Ishikawa (cell line): ENCODE data around the gene CADM3.

Experiments
- CEBPB ChIP-seq: IDR thresholded peaks from 2 replicates; pipeline ENCODE4 v1.6.1; 2012
- CREB1 ChIP-seq: IDR thresholded peaks from 2 replicates; pipeline ENCODE4 v1.6.1; 2012; ENCODE audit warnings: low read depth
- EGR1 ChIP-seq: IDR thresholded peaks from 2 replicates; pipeline ENCODE4 v1.6.1; 2012
- EP300 ChIP-seq: IDR thresholded peaks from 2 replicates; pipeline ENCODE4 v1.6.1; 2012; ENCODE audit warnings: borderline replicate concordance
- FOXM1 ChIP-seq: IDR thresholded peaks from 2 replicates; pipeline ENCODE4 v1.6.1; 2012; ENCODE audit warnings: low read depth, borderline replicate concordance
- NFIC ChIP-seq: IDR thresholded peaks from 2 replicates; pipeline ENCODE4 v1.6.1; 2012
- RAD21 ChIP-seq: IDR thresholded peaks from 2 replicates; pipeline ENCODE4 v1.6.1; 2012; ENCODE audit warnings: low read depth
- TAF1 ChIP-seq: IDR thresholded peaks from 2 replicates; pipeline ENCODE4 v1.6.1; 2012; ENCODE audit warnings: low read depth, mild to moderate bottlenecking
- TCF12 ChIP-seq: IDR thresholded peaks from 2 replicates; pipeline ENCODE4 v1.6.1; 2012; ENCODE audit warnings: low read depth
- TEAD4 ChIP-seq: IDR thresholded peaks from 2 replicates; pipeline ENCODE4 v1.6.1; 2012
- YY1 ChIP-seq: IDR thresholded peaks from 2 replicates; pipeline ENCODE4 v1.6.1; 2012; ENCODE audit warnings: low read depth
- ZBTB7A ChIP-seq: IDR thresholded peaks from 2 replicates; pipeline ENCODE4 v1.6.1; 2012; ENCODE audit warnings: low read depth
- TF ChIP-seq, protein P1 (sequence below): IDR thresholded peaks from 2 replicates; pipeline ENCODE4 v1.6.1; 2012
- TF ChIP-seq, protein P2 (sequence below): IDR thresholded peaks from 2 replicates; pipeline ENCODE4 v1.6.1; 2012
- TF ChIP-seq, protein P3 (sequence below): IDR thresholded peaks from 2 replicates; pipeline ENCODE4 v1.6.1; 2012; ENCODE audit warnings: low read depth, mild to moderate bottlenecking

CADM3 gene

DNA sequence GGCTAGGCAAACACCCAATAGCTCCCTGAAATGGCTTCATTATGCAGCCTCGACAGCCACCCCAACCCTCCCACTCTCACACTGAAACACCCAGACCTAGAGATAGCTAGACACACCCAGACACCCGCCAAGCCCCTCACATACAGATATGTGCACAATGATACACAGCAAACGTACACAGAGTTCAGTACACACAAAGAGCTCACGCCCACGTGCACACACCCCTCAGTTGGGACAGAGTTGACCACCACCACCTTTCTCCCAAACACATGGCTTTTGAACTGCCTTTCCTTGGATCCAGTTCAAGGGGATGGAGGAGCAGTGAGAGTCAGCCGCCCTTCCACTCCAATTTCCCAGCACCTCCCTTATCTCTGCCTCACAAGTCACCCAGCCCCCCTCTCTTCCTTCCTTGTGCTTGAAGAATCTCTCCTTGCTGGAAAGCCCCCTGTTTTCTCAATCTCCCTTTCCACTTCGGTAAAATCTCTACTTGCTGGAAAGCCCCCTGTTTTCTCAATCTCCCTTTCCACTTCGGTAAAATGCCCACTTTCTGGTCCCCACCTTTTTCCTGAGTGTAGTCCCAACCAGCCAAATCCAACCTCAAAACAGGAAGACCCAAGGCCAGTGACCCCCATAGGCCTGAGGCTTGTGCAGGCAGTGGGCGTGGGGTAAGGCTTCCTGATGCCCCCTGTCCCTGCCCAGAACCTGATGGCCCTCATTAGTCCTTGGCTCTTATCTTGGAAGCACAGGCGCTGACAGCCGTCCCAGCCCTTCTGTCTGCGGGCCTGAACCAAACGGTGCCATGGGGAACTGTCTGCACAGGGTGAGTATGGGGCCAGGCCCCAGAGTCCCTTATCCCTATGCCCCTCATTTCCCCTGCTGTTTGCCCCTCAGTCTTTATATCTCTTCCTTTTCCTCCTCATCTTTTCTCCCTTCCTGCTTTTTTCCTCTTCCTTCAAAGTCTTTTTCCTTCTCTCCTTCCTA is 33.0 kb downstream of the CADM3 start, which contains the start of gene ACKR1:
ACKR1 (plus strand) TSS at position 715 of the 981 bp plus-strand sequence; CDS start at position 800, 85 bp downstream.
- no peak for TF ChIP-seq CEBPB
- no peak for TF ChIP-seq ZBTB7A

DNA sequence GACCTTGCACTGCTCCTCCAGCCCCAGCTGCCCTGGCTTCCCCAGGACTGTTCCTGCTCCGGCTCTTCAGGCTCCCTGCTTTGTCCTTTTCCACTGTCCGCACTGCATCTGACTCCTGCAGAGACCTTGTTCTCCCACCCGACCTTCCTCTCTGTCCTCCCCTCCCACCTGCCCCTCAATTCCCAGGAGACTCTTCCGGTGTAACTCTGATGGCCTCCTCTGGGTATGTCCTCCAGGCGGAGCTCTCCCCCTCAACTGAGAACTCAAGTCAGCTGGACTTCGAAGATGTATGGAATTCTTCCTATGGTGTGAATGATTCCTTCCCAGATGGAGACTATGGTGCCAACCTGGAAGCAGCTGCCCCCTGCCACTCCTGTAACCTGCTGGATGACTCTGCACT is 33.8 kb downstream of the CADM3 start:
- TF ChIP-seq FOXM1 (no peak), CREB1 (no peak), EP300 (no peak), TEAD4 (no peak), TAF1 (no peak), CEBPB (no peak), TCF12 (no peak), EGR1 (no peak), RAD21 (no peak), NFIC (no peak), YY1 (no peak)
- TF ChIP-seq, protein P1, sequence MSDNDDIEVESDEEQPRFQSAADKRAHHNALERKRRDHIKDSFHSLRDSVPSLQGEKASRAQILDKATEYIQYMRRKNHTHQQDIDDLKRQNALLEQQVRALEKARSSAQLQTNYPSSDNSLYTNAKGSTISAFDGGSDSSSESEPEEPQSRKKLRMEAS, result no peak

DNA sequence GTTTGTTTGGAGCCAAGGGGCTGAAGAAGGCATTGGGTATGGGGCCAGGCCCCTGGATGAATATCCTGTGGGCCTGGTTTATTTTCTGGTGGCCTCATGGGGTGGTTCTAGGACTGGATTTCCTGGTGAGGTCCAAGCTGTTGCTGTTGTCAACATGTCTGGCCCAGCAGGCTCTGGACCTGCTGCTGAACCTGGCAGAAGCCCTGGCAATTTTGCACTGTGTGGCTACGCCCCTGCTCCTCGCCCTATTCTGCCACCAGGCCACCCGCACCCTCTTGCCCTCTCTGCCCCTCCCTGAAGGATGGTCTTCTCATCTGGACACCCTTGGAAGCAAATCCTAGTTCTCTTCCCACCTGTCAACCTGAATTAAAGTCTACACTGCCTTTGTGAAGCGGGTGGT is 34.7 kb downstream of the CADM3 start:
- TF ChIP-seq, protein P2, sequence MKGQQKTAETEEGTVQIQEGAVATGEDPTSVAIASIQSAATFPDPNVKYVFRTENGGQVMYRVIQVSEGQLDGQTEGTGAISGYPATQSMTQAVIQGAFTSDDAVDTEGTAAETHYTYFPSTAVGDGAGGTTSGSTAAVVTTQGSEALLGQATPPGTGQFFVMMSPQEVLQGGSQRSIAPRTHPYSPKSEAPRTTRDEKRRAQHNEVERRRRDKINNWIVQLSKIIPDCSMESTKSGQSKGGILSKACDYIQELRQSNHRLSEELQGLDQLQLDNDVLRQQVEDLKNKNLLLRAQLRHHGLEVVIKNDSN, result no peak
- TF ChIP-seq, protein P3, sequence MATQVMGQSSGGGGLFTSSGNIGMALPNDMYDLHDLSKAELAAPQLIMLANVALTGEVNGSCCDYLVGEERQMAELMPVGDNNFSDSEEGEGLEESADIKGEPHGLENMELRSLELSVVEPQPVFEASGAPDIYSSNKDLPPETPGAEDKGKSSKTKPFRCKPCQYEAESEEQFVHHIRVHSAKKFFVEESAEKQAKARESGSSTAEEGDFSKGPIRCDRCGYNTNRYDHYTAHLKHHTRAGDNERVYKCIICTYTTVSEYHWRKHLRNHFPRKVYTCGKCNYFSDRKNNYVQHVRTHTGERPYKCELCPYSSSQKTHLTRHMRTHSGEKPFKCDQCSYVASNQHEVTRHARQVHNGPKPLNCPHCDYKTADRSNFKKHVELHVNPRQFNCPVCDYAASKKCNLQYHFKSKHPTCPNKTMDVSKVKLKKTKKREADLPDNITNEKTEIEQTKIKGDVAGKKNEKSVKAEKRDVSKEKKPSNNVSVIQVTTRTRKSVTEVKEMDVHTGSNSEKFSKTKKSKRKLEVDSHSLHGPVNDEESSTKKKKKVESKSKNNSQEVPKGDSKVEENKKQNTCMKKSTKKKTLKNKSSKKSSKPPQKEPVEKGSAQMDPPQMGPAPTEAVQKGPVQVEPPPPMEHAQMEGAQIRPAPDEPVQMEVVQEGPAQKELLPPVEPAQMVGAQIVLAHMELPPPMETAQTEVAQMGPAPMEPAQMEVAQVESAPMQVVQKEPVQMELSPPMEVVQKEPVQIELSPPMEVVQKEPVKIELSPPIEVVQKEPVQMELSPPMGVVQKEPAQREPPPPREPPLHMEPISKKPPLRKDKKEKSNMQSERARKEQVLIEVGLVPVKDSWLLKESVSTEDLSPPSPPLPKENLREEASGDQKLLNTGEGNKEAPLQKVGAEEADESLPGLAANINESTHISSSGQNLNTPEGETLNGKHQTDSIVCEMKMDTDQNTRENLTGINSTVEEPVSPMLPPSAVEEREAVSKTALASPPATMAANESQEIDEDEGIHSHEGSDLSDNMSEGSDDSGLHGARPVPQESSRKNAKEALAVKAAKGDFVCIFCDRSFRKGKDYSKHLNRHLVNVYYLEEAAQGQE, result no peak
- TF ChIP-seq TEAD4 (no peak), FOXM1 (no peak), RAD21 (no peak), TAF1 (no peak)

DNA sequence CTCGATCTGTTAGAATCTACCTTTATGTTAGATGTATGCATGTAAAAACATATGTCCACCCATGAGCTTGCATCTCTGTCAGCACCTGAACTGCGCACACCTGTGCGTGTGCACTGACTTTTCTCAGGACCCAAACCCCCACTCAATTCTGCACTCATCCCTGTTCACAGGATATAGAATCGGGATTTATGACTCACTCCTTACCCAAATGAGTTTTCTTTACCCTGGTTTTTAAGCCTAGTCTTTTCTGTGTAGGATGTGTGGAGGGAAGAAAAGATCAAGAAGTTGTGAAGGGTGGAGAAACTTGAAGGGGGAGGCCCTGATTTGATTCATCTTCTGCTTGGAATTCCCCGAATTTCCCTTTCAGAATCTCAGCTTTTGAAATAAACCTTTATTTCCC is 35.7 kb downstream of the CADM3 start:
- TF ChIP-seq RAD21 (no peak), TEAD4 (no peak), CEBPB (no peak), EGR1 (no peak), FOXM1 (no peak), TCF12 (no peak), NFIC (no peak), CREB1 (no peak), YY1 (no peak), TAF1 (no peak), ZBTB7A (no peak), EP300 (no peak)
- TF ChIP-seq, protein P3, result no peak
- TF ChIP-seq, protein P2, result no peak
- TF ChIP-seq, protein P1, result no peak

DNA sequence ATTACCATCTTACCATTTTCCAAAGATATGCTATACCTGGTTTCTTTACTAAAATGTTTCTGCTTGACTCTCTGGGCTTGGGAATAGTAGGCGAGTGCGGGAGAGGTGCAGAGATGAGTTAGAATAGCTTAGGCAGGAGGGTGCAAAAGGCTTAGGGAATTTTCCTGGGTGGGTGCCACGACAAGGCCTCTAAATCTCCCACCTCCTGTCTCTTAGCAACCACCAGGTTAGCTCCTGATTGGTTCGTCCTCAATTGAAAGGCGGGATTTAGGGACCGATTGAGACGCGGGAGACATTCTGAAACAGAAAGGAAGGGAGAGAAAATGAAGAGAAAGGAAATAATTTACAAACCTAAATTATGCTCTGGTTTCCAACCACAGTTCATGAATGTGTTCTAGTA is 36.4 kb downstream of the CADM3 start:
- TF ChIP-seq TCF12, result no peak
- TF ChIP-seq FOXM1, result no peak
- TF ChIP-seq ZBTB7A, result no peak
- no peak for TF ChIP-seq EGR1
- TF ChIP-seq NFIC, result no peak
- no peak for TF ChIP-seq TEAD4
- no peak for TF ChIP-seq TAF1
- TF ChIP-seq RAD21, result no peak
- no peak for TF ChIP-seq YY1
- TF ChIP-seq, protein P3, result no peak
